ENCODE measurements around the gene ARHGAP12.
A peak's percentile ranks its signal among the peaks of the same experiment; 100 is the strongest.
"Not testable (repeated sequence)": the region's sequence is repeated elsewhere in the genome, so short reads cannot be mapped to it uniquely, and the experiment has no call there.

The ARHGAP12 gene

GRCh38 chr10:31926160-31926559, 2.5 kb downstream of the ARHGAP12 start:
- DNase-seq (ENCODE audit: low spot score), result no peak

- DNase-seq (ENCODE audit: low spot score), result no peak
Observed at GRCh38 chr10:31924833-31925232, 3.8 kb downstream of the ARHGAP12 start.

GRCh38 chr10:31923389-31923788, 5.2 kb downstream of the ARHGAP12 start:
- DNase-seq (ENCODE audit: low spot score), result no peak

GRCh38 chr10:31921031-31921430, 7.6 kb downstream of the ARHGAP12 start:
- no peak for DNase-seq (ENCODE audit: low spot score)

DNA sequence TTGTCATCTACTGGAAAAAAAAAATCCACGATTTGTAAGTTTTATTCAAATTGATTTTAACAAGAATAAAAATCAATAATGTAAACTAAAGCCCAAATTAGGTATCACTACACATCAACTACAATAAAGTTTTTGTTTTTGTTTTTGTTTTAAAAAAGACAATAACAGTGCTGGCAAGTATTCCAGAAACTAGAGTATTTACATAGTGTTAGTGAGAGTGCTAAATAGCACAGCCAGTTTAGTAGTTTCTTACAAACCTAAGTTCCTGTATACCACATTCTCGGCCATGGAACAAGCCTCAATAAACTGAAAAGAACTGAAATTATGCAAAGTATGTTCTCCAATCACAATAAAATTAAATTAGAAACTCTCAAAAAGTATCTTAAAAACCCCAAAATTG, 8.1 kb downstream of the ARHGAP12 start:
- DNase-seq (ENCODE audit: low spot score), result no peak

DNA sequence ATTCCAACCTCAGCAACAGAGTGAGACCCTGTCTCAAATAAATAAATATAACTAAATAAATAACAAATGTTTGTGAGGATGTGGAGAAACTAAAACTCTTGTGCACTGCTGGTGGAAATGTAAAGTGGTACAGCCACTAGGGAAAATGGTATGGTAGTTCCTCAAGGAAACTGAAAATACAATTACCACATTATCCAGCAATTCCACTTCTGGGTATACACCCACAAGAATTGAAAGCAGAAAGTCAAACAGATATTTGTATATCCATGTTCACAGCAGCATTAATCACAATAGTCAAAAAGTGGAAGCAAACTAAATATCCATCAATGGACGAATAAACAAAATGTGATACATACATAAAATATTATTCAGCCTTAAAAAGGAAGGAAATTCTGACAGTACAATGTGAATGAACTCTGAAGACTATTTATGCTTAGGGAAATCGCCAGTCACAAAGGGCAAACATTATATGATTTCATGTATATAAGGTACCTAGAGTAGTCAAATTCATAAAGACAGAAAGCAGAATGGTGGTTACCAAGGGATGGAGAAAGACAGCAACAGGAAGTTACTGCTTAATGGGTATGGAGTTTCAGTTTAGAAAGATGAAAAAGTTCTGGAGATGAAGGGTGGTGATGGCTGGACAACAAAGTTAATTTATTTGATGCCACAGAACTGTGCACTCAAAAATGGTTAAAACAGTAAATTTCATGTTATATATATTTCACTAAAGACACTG, 9.8 kb downstream of the ARHGAP12 start:
- DNase-seq (ENCODE audit: low spot score), result no peak

DNA sequence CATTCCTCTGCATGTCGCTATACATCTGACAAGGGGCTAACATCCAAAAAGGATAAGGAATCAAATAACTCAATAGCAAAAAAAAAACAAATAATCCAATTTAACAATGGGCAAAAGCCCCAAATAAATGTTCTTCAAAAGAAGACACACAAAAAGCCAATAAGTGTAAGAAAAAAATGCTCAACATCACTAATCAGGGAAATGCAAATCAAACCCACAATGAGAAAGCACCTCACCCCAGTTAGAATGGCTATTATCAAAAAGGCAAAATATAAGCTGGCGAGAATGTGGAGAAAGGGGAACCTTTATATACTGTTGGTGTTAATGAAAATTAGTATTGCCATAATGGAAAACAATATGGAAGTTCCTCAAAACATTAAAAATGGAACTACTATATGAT, 14.3 kb downstream of the ARHGAP12 start:
- no peak for DNase-seq (ENCODE audit: low spot score)

DNA sequence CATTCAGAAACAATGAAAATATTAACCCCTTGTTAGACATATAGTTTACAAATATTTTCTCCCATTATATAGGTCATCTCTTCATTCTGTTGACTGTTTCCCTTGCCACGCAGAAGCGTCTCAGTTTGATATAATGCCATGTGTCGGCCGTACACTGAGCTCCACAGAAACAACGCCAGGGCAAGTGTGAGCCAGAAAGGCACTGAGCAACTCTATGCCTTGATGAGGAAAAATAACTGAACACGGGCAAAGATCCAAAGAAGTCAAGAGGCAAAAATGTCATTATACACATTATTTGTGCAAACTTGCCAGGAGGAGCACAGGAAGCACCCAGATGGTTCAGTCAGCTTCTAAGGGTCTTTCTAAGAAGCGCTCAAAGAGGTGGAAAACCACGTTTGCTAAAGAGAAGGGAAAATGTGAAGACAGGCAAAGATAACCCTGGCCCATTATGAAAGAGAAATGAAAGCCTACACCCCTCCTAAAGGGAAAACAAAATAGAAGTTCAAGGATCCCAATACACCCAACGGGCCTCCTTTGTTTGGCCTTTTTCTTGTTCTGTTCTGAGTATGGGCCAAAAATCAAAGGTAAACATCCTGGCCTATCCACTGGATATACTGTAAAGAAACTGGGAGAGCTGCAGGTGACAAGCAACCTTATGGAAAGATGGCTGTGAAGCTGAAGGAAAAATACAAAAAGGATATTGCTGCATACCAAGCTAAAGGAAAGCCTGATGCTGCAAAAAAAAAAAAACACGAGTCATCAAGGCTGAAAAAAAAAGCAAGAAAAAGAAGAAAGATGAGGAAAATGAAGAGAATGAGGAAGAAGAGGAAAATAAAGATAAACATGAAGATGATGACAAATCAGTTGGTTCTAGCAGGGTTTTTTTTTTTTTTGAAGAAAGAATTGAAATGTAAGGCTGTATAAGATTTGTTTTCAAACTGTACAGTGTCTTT, 15.5 kb downstream of the ARHGAP12 start:
- DNase-seq (ENCODE audit: low spot score), result peak; percentile 18

- peak; percentile 35 for DNase-seq (ENCODE audit: low spot score)
Observed at GRCh38 chr10:31912289-31912688, 16.3 kb downstream of the ARHGAP12 start.

DNA sequence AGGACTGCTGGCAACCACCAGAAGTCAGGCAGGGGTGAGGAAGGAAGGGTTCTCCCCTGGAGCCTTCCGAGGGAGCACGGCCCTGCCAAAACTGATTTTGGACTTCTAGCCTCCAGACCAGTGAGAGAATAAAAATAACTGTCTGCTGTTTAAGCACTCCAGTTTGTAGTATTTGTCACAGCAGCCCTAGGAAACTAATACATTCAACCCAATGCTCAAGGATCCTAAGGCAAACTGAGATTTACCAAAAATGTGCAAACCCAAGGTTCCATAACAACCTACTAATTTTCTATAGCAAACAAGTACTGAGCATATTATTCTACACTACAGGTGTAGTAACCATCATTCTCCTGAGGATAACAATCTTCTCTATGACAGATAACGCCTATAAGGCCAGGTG, 18.6 kb downstream of the ARHGAP12 start:
- no peak for DNase-seq (ENCODE audit: low spot score)

GRCh38 chr10:31908157-31908556, 20.5 kb downstream of the ARHGAP12 start:
- DNase-seq (ENCODE audit: low spot score), result peak; percentile 21

- DNase-seq (ENCODE audit: low spot score), result no peak
Observed at GRCh38 chr10:31906039-31906438, 22.6 kb downstream of the ARHGAP12 start.

DNA sequence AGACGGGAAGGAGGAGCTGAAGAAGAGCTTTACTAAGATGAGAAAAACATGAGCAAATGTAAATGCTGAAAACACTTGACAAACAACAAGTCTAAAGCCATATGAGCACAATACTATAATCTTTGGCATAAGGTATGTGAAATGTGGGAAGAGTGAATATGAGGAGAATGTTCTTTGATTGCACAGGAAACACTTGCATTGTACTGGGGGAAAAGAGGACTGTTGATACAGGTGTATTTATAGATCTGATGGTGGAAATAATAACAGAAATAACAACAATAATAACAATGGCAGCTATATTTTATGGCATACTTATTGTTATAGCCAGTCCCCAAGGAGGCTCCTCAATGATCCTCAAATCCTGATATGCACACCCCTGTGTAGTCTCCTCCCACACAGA, 23.0 kb downstream of the ARHGAP12 start:
- DNase-seq (ENCODE audit: low spot score), result no peak

GRCh38 chr10:31902625-31903024, 26.0 kb downstream of the ARHGAP12 start:
- no peak for DNase-seq (ENCODE audit: low spot score)

GRCh38 chr10:31897506-31897905, 31.1 kb downstream of the ARHGAP12 start:
- no peak for DNase-seq (ENCODE audit: low spot score)

DNA sequence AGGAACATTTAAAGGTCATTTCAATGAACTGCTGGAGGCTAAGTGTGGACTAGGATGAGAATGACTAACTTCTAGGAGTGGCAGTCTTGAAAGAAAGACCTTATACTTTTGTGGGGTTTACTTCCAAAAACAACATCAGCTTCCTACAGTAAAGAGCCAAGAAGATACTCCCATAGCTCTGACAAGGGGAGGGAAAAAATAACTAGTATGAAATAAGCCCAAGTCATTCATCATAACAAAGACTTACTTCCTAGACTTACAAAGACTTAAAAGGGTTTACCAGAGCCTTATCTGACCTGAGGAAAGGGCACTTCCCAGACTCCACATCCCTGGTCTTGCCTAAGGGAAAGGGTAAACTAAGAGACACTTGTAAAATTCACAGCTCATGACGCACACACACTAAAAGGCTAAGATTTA, 31.7 kb downstream of the ARHGAP12 start:
- DNase-seq (ENCODE audit: low spot score), result peak; percentile 47

- DNase-seq (ENCODE audit: low spot score), result not testable (repeated sequence)
Observed at GRCh38 chr10:31895722-31896121, 32.9 kb downstream of the ARHGAP12 start.

GRCh38 chr10:31888442-31888841, 40.2 kb downstream of the ARHGAP12 start:
- DNase-seq (ENCODE audit: low spot score), result no peak

- no peak for DNase-seq (ENCODE audit: low spot score)
Observed at GRCh38 chr10:31887850-31888249, 40.8 kb downstream of the ARHGAP12 start.

GRCh38 chr10:31886885-31887284, 41.7 kb downstream of the ARHGAP12 start:
- no peak for DNase-seq (ENCODE audit: low spot score)

DNA sequence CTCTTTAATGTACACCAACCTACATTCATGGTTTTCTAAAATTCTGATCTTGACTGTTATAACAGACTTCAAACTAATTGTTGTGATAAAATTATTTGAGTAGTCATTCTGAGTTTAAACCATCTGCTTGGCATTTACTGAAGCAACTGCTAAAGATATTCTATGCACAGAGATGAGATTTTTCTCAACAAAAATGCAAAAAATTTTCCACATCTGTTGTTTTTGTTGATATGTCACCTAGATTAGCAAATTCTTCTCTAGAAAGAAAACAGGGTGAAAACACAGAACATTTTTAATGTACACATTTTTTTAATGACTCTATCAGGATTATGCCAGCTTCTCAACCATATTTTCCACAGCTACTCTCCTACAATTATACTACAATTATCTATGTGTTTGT, 42.7 kb downstream of the ARHGAP12 start:
- no peak for DNase-seq (ENCODE audit: low spot score)

DNA sequence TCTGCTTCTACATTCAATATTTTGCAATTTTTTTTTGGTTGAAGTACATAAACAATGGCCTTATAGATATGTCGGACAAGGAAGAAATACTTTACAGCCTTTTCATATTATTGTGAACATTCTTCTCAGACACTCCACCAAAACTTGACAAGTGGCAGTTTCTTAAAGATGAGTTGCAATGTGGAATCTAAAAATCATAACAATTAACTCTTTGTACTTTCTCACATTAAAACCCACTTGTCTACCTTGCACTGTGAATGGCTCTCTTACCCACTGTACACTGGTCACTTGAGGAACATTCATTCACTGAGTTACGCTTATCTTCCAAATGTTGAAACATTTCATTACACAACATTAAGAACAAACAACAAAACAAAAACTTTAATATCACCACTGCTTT, 44.2 kb downstream of the ARHGAP12 start:
- no peak for DNase-seq (ENCODE audit: low spot score)

DNA sequence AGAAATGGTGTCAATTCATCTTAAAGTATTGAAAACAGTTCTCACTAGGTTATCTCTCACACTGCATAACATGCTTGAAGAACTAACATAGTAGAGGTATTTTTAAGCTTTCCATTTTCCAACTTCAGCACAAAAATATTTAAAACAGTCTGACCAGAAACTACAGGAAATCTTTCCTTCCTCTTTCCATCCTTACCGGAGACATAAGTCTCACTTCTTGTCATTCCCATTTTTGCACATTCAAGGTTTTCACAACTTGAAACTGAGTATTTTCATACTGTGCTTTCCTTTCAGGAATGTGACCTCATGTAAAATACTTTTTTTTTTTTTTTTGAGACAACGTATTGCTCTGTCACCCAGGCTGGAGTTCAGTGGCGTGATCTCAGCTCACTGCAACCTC, 45.2 kb downstream of the ARHGAP12 start:
- DNase-seq (ENCODE audit: low spot score), result no peak

Data from AG08395 (cell line).